Kidney epithelial cell (primary cell): ENCODE data around the gene RPL35A. TPM values are rescaled to one million over a fixed set of nuclear protein-coding genes. Genes with fewer than 3 reads are reported as not detected.
"Not testable (repeated sequence)": the region's sequence is repeated elsewhere in the genome, so short reads cannot be mapped to it uniquely, and the experiment has no call there.

Source experiments
- DNase-seq: peaks from one replicate; pipeline ENCODE4 v3.0.0-alpha.2; 2010; ENCODE audit warnings: low read depth
- H3K27me3 ChIP-seq: 2 replicates; pipeline ENCODE4 v1.6.0; 2011; ENCODE audit warnings: low read length; ENCODE audit not compliant: control insufficient read depth, insufficient read depth
- H3K36me3 ChIP-seq: 2 replicates; pipeline ENCODE4 v1.5.1; 2011; ENCODE audit warnings: low read length; ENCODE audit not compliant: control insufficient read depth, insufficient read depth
- H3K4me3 ChIP-seq: 2 replicates; pipeline ENCODE4 v1.5.1; 2011; ENCODE audit warnings: low read depth, mild to moderate bottlenecking, control low read depth, low read length
- CTCF ChIP-seq: IDR thresholded peaks from 2 replicates; pipeline ENCODE4 v1.5.1; 2011; ENCODE audit warnings: mild to moderate bottlenecking, moderate library complexity, low read length, control low read depth, inconsistent platforms; ENCODE audit not compliant: insufficient read depth, poor library complexity, severe bottlenecking
- total RNA-seq: library from RNA; depleted of rRNA; stranded (reverse); fragments of >200 nt; gene quantifications from 2 replicates; pipeline ENCODE4 v1.2.3, GENCODE V29; 2015

The RPL35A gene
- total RNA-seq, 1 donor from 2014 or later, result 1,140 TPM

- DNase-seq, result no peak
These were observed 11.6 kb downstream of the RPL35A start for GRCh38 chr3:197961582-197961945.

GRCh38 chr3:197963019-197963637 is 13.1 kb downstream of the RPL35A start:
- TF ChIP-seq CTCF, result no peak
- no peaks in the 10 kb centered on the region for H3K36me3 ChIP-seq
- no peak overlapping the region for H3K4me3 ChIP-seq
- DNase-seq, result no peak
- H3K27me3 ChIP-seq, result no peaks in the 10 kb centered on the region

More at GRCh38 chr3:197961582-197961945, 11.6 kb downstream of the RPL35A start:
- TF ChIP-seq CTCF, result no peak
- H3K36me3 ChIP-seq, result no peaks in the 10 kb centered on the region
- H3K4me3 ChIP-seq, result no peak overlapping the region
- no peaks in the 10 kb centered on the region for H3K27me3 ChIP-seq

GRCh38 chr3:197967337-197967989 is 17.5 kb downstream of the RPL35A start:
- not testable (repeated sequence) for H3K36me3 ChIP-seq, DNase-seq, H3K27me3 ChIP-seq, H3K4me3 ChIP-seq

GRCh38 chr3:197970588-197970987 is 20.6 kb downstream of the RPL35A start:
- Histone ChIP-seq H3K27me3 (no peaks in the 10 kb centered on the region), H3K36me3 (no peaks in the 10 kb centered on the region), H3K4me3 (no peak overlapping the region)
- TF ChIP-seq CTCF, result no peak
- no peak for DNase-seq

GRCh38 chr3:197974016-197974415 is 24.0 kb downstream of the RPL35A start:
- H3K36me3 ChIP-seq, result no peaks in the 10 kb centered on the region
- no peak for DNase-seq

GRCh38 chr3:197975311-197975710 is 25.3 kb downstream of the RPL35A start:
- TF ChIP-seq CTCF, result no peak
- DNase-seq, result no peak
- H3K4me3 ChIP-seq, result no peak overlapping the region
- no peaks in the 10 kb centered on the region for H3K36me3 ChIP-seq
- H3K27me3 ChIP-seq, result no peaks in the 10 kb centered on the region

More at GRCh38 chr3:197974016-197974415, 24.0 kb downstream of the RPL35A start:
- H3K27me3 ChIP-seq, result no peaks in the 10 kb centered on the region
- no peak overlapping the region for H3K4me3 ChIP-seq
- TF ChIP-seq CTCF, result no peak
